Esophagus squamous epithelium (tissue), 4 donors: ENCODE data around the gene LCTL.

Source experiments
- CTCF ChIP-seq, 6 experiments: fragments of 450-650 bp in 4 of 6; fragments of 200-600 bp in 2 of 6; sonication (generic) in 2 of 6; IDR thresholded peaks; one replicate each; pipeline ENCODE4 v1.5.1; 2016 to 2019; ENCODE audit warnings: antibody characterized with exemption in 6 of 6, mild to moderate bottlenecking in 4 of 6, moderate library complexity in 4 of 6
- POLR2A ChIP-seq, 4 donors: fragments of 450-650 bp; IDR thresholded peaks; one replicate each; pipeline ENCODE4 v1.6.1; 2017; ENCODE audit warnings: antibody characterized with exemption in 4 of 4, mild to moderate bottlenecking in 4 of 4, moderate library complexity in 3 of 4

- TF ChIP-seq POLR2A (IDR thresholded peaks at IDR 0.05): no peak
- no peak for TF ChIP-seq CTCF (IDR thresholded peaks at IDR 0.05)
Measured at GRCh38 chr15:66608159-66608558, 42.4 kb upstream of the LCTL start.
